Measurements from ENCODE around the gene MMP24.

DNA sequence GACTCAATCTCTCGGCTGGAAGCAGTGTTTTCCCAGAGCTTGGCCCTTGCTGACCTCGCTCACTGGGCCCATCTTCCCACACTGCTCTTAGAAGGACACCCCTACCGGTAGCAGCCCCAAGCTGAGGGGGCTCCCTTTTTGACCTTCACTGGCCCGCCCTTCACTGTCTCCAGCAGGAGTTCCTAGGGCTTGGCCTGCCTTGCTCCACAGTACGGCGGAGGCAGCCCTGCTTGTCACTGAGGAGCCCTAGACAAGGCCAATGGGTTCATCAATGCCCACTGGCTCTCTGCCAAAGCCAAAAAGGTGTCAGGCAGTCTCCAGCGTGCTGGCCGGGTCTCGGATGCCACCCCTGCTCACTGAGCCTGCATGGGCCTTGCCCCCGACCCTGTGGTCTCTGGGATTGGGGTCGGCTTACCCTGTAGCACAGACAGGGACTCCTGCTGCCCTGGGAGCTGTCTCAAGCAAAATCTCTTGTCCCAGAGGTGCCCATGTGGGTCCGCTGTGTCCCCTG, 49.3 kb downstream of the MMP24 start:
- TF ChIP-seq CHD4 (IDR thresholded peaks at IDR 0.05; ENCODE audit: borderline replicate concordance, low read length) (no peak), ZSCAN29 (CRISPR knock-in tag; conservative IDR thresholded peaks at IDR 0.05) (no peak), SMARCE1 (IDR thresholded peaks at IDR 0.05; ENCODE audit: borderline replicate concordance) (no peak), MXI1 (IDR thresholded peaks at IDR 0.05; ENCODE audit: borderline replicate concordance, low read depth, low read length) (no peak), MEIS1 (CRISPR knock-in tag; IDR thresholded peaks at IDR 0.05; ENCODE audit: borderline replicate concordance) (no peak), POLR2AphosphoS2 (IDR thresholded peaks at IDR 0.05; ENCODE audit: low read depth, low read length) (no peak)
- TF ChIP-seq, protein P1, sequence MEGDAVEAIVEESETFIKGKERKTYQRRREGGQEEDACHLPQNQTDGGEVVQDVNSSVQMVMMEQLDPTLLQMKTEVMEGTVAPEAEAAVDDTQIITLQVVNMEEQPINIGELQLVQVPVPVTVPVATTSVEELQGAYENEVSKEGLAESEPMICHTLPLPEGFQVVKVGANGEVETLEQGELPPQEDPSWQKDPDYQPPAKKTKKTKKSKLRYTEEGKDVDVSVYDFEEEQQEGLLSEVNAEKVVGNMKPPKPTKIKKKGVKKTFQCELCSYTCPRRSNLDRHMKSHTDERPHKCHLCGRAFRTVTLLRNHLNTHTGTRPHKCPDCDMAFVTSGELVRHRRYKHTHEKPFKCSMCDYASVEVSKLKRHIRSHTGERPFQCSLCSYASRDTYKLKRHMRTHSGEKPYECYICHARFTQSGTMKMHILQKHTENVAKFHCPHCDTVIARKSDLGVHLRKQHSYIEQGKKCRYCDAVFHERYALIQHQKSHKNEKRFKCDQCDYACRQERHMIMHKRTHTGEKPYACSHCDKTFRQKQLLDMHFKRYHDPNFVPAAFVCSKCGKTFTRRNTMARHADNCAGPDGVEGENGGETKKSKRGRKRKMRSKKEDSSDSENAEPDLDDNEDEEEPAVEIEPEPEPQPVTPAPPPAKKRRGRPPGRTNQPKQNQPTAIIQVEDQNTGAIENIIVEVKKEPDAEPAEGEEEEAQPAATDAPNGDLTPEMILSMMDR (CRISPR knock-in tag; IDR thresholded peaks at IDR 0.05) = no peak
- TF ChIP-seq, protein P2, sequence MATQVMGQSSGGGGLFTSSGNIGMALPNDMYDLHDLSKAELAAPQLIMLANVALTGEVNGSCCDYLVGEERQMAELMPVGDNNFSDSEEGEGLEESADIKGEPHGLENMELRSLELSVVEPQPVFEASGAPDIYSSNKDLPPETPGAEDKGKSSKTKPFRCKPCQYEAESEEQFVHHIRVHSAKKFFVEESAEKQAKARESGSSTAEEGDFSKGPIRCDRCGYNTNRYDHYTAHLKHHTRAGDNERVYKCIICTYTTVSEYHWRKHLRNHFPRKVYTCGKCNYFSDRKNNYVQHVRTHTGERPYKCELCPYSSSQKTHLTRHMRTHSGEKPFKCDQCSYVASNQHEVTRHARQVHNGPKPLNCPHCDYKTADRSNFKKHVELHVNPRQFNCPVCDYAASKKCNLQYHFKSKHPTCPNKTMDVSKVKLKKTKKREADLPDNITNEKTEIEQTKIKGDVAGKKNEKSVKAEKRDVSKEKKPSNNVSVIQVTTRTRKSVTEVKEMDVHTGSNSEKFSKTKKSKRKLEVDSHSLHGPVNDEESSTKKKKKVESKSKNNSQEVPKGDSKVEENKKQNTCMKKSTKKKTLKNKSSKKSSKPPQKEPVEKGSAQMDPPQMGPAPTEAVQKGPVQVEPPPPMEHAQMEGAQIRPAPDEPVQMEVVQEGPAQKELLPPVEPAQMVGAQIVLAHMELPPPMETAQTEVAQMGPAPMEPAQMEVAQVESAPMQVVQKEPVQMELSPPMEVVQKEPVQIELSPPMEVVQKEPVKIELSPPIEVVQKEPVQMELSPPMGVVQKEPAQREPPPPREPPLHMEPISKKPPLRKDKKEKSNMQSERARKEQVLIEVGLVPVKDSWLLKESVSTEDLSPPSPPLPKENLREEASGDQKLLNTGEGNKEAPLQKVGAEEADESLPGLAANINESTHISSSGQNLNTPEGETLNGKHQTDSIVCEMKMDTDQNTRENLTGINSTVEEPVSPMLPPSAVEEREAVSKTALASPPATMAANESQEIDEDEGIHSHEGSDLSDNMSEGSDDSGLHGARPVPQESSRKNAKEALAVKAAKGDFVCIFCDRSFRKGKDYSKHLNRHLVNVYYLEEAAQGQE (IDR thresholded peaks at IDR 0.05; ENCODE audit: borderline replicate concordance in 1 of 2, low read depth in 1 of 2, low read length in 2 of 2) = no peak

Measured in HepG2 (cell line).